H1 (cell line): ENCODE results near the gene KRTAP10-5. TPM values are rescaled to one million over a fixed set of nuclear protein-coding genes. Genes with fewer than 3 reads are reported as not detected.

ENCODE experiments used
- CTCF ChIA-PET: fragments of 300-600 bp; sonication (Branson Sonifier 250); formaldehyde crosslinking; loops from one replicate; lab custom pipeline; 2021; ENCODE audit not compliant: partially characterized antibody; lab: Charles Lee
- POLR2A ChIA-PET: fragments of 300-600 bp; sonication (Branson Sonifier 250); formaldehyde crosslinking; loops from one replicate; lab custom pipeline; 2021; ENCODE audit warnings: inconsistent platforms; ENCODE audit not compliant: partially characterized antibody; lab: Charles Lee
- DNase-seq, 2 experiments: peaks; one replicate each; pipeline versions ENCODE4 v3.0.0 to v3.0.0-alpha.2; 2010 to 2022; ENCODE audit warnings: low spot score in 2 of 2, low read depth in 1 of 2, mixed read lengths in 1 of 2
- FAIRE-seq: peaks from 2 replicates; lab custom pipeline; 2011; peaks lifted over from hg19 to GRCh38; lab: Jason Lieb, UNC
- H2AFZ ChIP-seq: 2 replicates; pipeline ENCODE4 v1.8.1; 2012; ENCODE audit warnings: low read length, inconsistent platforms
- H2AK5ac ChIP-seq: 2 replicates; pipeline ENCODE4 v1.6.1; 2013; ENCODE audit warnings: low read depth, low read length
- H2BK120ac ChIP-seq: replicated peaks from 2 replicates; pipeline ENCODE3; 2013; ENCODE audit warnings: low read depth, low read length, inconsistent platforms
- H2BK12ac ChIP-seq: 2 replicates; pipeline ENCODE4 v1.6.1; 2013; ENCODE audit warnings: low read depth, low read length
- H2BK15ac ChIP-seq: 2 replicates; pipeline ENCODE4 v1.6.1; 2013; ENCODE audit warnings: low read length
- H2BK20ac ChIP-seq: 2 replicates; pipeline ENCODE4 v1.6.1; 2013; ENCODE audit warnings: low read length
- H2BK5ac ChIP-seq: 2 replicates; pipeline ENCODE4 v1.6.1; 2013; ENCODE audit warnings: low read depth, low read length
- H3K14ac ChIP-seq: 2 replicates; pipeline ENCODE4 v1.6.1; 2013; ENCODE audit warnings: inconsistent platforms; ENCODE audit not compliant: insufficient read length
- H3K18ac ChIP-seq: 2 replicates; pipeline ENCODE4 v1.6.1; 2013; ENCODE audit warnings: low read length; ENCODE audit errors: extremely low read depth
- H3K23ac ChIP-seq: 2 replicates; pipeline ENCODE4 v1.6.1; 2013; ENCODE audit warnings: inconsistent platforms; ENCODE audit not compliant: insufficient read length
- H3K23me2 ChIP-seq: 2 replicates; pipeline ENCODE4 v1.6.1; 2013; ENCODE audit warnings: low read depth, low read length
- H3K27ac ChIP-seq: 2 replicates; pipeline ENCODE4 v1.6.1; 2011; ENCODE audit warnings: low read depth, low read length, inconsistent platforms
- H3K27me3 ChIP-seq, 4 experiments: replicated peaks in 1 of 4; 1 replicate in 1 of 4; 2 replicates in 3 of 4; pipeline versions ENCODE4 v1.6.1 to v1.8.1; 2011 to 2013; ENCODE audit warnings: low read length in 3 of 4, mild to moderate bottlenecking in 3 of 4, inconsistent platforms in 2 of 4, mixed read lengths in 2 of 4, moderate library complexity in 1 of 4; ENCODE audit not compliant: control insufficient read depth in 3 of 4, insufficient read depth in 3 of 4; ENCODE audit errors: extremely low read depth in 1 of 4
- H3K36me3 ChIP-seq, 4 experiments: 2 replicates each; pipeline versions ENCODE4 v1.6.1 to v1.8.1; 2011 to 2013; ENCODE audit warnings: mild to moderate bottlenecking in 4 of 4, low read length in 3 of 4, moderate library complexity in 2 of 4, control low read depth in 1 of 4, inconsistent platforms in 1 of 4; ENCODE audit not compliant: insufficient read depth in 4 of 4, control insufficient read depth in 2 of 4
- H3K4ac ChIP-seq: replicated peaks from 2 replicates; pipeline ENCODE3; 2013; ENCODE audit warnings: low read length, low read depth, mixed read lengths, inconsistent platforms; ENCODE audit not compliant: insufficient read length
- H3K4me1 ChIP-seq, 4 experiments: replicated peaks in 1 of 4; 1 replicate in 1 of 4; 2 replicates in 3 of 4; pipeline versions ENCODE4 v1.6.1 to v1.8.1; 2011 to 2013; ENCODE audit warnings: low read length in 3 of 4, inconsistent platforms in 2 of 4, mixed read lengths in 1 of 4; ENCODE audit not compliant: insufficient read depth in 4 of 4, control insufficient read depth in 3 of 4
- H3K4me2 ChIP-seq, 2 experiments: 2 replicates each; pipeline versions ENCODE4 v1.6.1 to v1.8.1; 2011 to 2013; ENCODE audit warnings: low read depth in 2 of 2, low read length in 2 of 2, control low read depth in 1 of 2, inconsistent platforms in 1 of 2, mild to moderate bottlenecking in 1 of 2; ENCODE audit not compliant: insufficient read depth in 1 of 2
- H3K4me3 ChIP-seq, 4 experiments: fragments of 200-600, 300-600 bp in 1 of 4; sonication (generic), shearing (Covaris generic), sonication (Bioruptor Twin) in 1 of 4; 2 replicates each; pipeline versions ENCODE4 v1.5.1 to v1.8.1; 2011 to 2016; ENCODE audit warnings: low read length in 4 of 4, low read depth in 3 of 4, control low read depth in 2 of 4, inconsistent platforms in 2 of 4, mild to moderate bottlenecking in 2 of 4, mixed read lengths in 1 of 4, moderate library complexity in 1 of 4; ENCODE audit not compliant: insufficient read depth in 2 of 4; ENCODE audit errors: extremely low read depth in 1 of 4
- H3K56ac ChIP-seq: replicated peaks from 2 replicates; pipeline ENCODE3; 2013; ENCODE audit warnings: low read depth, mild to moderate bottlenecking, mixed read lengths, low read length, inconsistent platforms; ENCODE audit not compliant: insufficient read length
- H3K79me1 ChIP-seq: 2 replicates; pipeline ENCODE4 v1.6.1; 2013; ENCODE audit warnings: low read depth, low read length, control low read depth
- H3K79me2 ChIP-seq, 2 experiments: 2 replicates each; pipeline versions ENCODE4 v1.6.1 to v1.8.1; 2012 to 2013; ENCODE audit warnings: low read length in 2 of 2, mild to moderate bottlenecking in 2 of 2, inconsistent platforms in 1 of 2; ENCODE audit not compliant: insufficient read depth in 2 of 2, control insufficient read depth in 1 of 2
- H3K9ac ChIP-seq, 4 experiments: replicated peaks in 1 of 4; 1 replicate in 1 of 4; 2 replicates in 3 of 4; pipeline versions ENCODE4 v1.6.1 to v1.8.1; 2011 to 2013; ENCODE audit warnings: low read depth in 3 of 4, low read length in 3 of 4, control low read depth in 2 of 4, mild to moderate bottlenecking in 2 of 4, moderate library complexity in 2 of 4, inconsistent platforms in 1 of 4; ENCODE audit errors: extremely low read depth in 1 of 4
- H3K9me3 ChIP-seq, 2 experiments: 2 replicates each; pipeline versions ENCODE4 v1.6.1 to v1.8.1; 2012 to 2013; ENCODE audit warnings: mild to moderate bottlenecking in 2 of 2, moderate library complexity in 2 of 2, control low read depth in 1 of 2, inconsistent platforms in 1 of 2, low read depth in 1 of 2, low read length in 1 of 2, mixed read lengths in 1 of 2; ENCODE audit not compliant: insufficient read depth in 2 of 2
- H4K20me1 ChIP-seq, 2 experiments: replicated peaks in 1 of 2; 2 replicates each; pipeline versions ENCODE3 to v1.8.1; 2011 to 2013; ENCODE audit warnings: inconsistent platforms in 2 of 2, low read length in 2 of 2, mild to moderate bottlenecking in 1 of 2; ENCODE audit not compliant: insufficient read depth in 2 of 2, control insufficient read depth in 1 of 2
- H4K5ac ChIP-seq: 2 replicates; pipeline ENCODE4 v1.6.1; 2013; ENCODE audit warnings: low read length, low read depth, mixed read lengths, inconsistent platforms; ENCODE audit not compliant: insufficient read length
- H4K8ac ChIP-seq: 2 replicates; pipeline ENCODE4 v1.8.0; 2013; ENCODE audit warnings: mild to moderate bottlenecking, moderate library complexity, low read length, inconsistent platforms; ENCODE audit not compliant: insufficient read depth; ENCODE audit errors: extremely low read depth
- H4K91ac ChIP-seq: replicated peaks from 2 replicates; pipeline ENCODE3; 2013; ENCODE audit warnings: low read length, mixed read lengths, inconsistent platforms; ENCODE audit not compliant: insufficient read length
- ASH2L ChIP-seq: fragments of 200-600, 300-600 bp; sonication (generic); IDR thresholded peaks from one replicate; pipeline ENCODE4 v1.7.1; 2017; ENCODE audit warnings: low read length
- BCL11A ChIP-seq, 2 experiments: IDR thresholded peaks; one replicate each; pipeline ENCODE4 v1.6.1; 2011; ENCODE audit warnings: low read depth in 2 of 2, low read length in 2 of 2, mild to moderate bottlenecking in 2 of 2
- GABPA ChIP-seq: IDR thresholded peaks from 2 replicates; pipeline ENCODE4 v1.6.1; 2011; ENCODE audit warnings: mild to moderate bottlenecking, low read length, moderate library complexity, borderline replicate concordance; ENCODE audit not compliant: insufficient read depth
- MAFK ChIP-seq: IDR thresholded peaks from 2 replicates; pipeline ENCODE4 v1.6.1; 2012; ENCODE audit warnings: low read depth, mild to moderate bottlenecking, improper control_type of control experiment, low read length
- RXRA ChIP-seq: IDR thresholded peaks from 2 replicates; pipeline ENCODE4 v1.6.1; 2011; ENCODE audit warnings: low read depth, mild to moderate bottlenecking, low read length, moderate library complexity; ENCODE audit not compliant: insufficient read depth
- WGBS, 2 experiments: shearing (Covaris generic) in 1 of 2; methylation state at CpG; one replicate each; pipeline versions ENCODE4 v1.1.6 to v1.1.7; 2013 to 2015; ENCODE audit warnings: low lambda C conversion rate in 2 of 2, mixed read lengths in 2 of 2, inconsistent platforms in 1 of 2, low coverage in 1 of 2, missing lambda C conversion rate in 1 of 2; ENCODE audit not compliant: insufficient replicate concordance in 2 of 2, insufficient coverage in 1 of 2, insufficient read length in 1 of 2; ENCODE audit errors: extremely low coverage in 1 of 2, missing lambda C conversion rate in 1 of 2; 5-methylcytosine and 5-hydroxymethylcytosine counted together
- polyA plus RNA-seq, 7 experiments: library from polyadenylated mRNA; depleted of rRNA in 3 of 7; stranded (reverse) in 5 of 7; unstranded in 2 of 7; fragments of >200 nt in 5 of 7; fragments of 200-250 nt in 2 of 7; gene quantifications; 1 replicate in 5 of 7; 2 replicates in 1 of 7; 4 replicates in 1 of 7; pipeline versions ENCODE4 v1.2.1 to v1.2.3, GENCODE V29; 2011 to 2013; ENCODE audit warnings: missing spikeins in 2 of 7, mixed read lengths in 2 of 7
- total RNA-seq: library from RNA; stranded (reverse); fragmentation: NEBNext Ultra II Directional; extraction: Animal tissue kit (Norgen Biotek cat#: 25700); gene quantifications from 2 replicates; pipeline ENCODE4 v1.2.1, GENCODE V29; 2021
- TF ChIP-seq, protein P1 (sequence below), 3 experiments: IDR thresholded peaks; 1 replicate in 2 of 3; 2 replicates in 1 of 3; pipeline versions ENCODE4 v1.5.1 to v1.6.1; 2011; ENCODE audit warnings: low read length in 3 of 3, mild to moderate bottlenecking in 3 of 3, inconsistent platforms in 2 of 3, low read depth in 1 of 3, moderate library complexity in 1 of 3; ENCODE audit not compliant: insufficient read depth in 1 of 3; ENCODE audit errors: control extremely low read depth in 1 of 3

Gene KRTAP10-5
- total and polyA plus RNA-seq, 2 of the 8 experiments (the other 6 are each of a cell fraction or from before 2014, with no cell fraction given), result 0.09 TPM; not detected in 1

DNA sequence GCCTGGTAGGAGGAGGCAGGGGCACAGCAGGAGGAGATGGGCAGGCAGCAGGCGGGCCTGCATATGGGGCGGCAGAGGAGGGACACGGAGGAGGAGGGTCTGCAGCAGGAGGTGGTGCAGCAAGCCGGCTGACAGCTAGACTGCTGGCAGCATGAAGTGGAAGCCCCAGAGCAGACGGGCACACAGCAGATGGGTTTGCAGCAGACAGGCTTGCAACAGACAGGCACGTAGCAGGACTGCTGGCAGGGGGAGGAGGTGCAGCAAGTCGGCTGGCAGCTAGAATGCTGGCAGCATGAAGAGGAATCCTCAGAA, 615 bp downstream of the KRTAP10-5 start:
- CTCF ChIA-PET, result interaction anchor here (0.6 to 1.3 kb wide), 6 partner anchors 25 to 222 kb away, joined by 3 to 4 read pairs (median 3); partner anchors contain the start of gene UBE2G2
- TF ChIP-seq GABPA (no peak), ASH2L (no peak), MAFK (no peak), RXRA (no peak), BCL11A (IDR thresholded peaks at IDR 0.05; ENCODE audit: low read depth in 2 of 2, low read length in 2 of 2) (no peak)
- TF ChIP-seq, protein P1, sequence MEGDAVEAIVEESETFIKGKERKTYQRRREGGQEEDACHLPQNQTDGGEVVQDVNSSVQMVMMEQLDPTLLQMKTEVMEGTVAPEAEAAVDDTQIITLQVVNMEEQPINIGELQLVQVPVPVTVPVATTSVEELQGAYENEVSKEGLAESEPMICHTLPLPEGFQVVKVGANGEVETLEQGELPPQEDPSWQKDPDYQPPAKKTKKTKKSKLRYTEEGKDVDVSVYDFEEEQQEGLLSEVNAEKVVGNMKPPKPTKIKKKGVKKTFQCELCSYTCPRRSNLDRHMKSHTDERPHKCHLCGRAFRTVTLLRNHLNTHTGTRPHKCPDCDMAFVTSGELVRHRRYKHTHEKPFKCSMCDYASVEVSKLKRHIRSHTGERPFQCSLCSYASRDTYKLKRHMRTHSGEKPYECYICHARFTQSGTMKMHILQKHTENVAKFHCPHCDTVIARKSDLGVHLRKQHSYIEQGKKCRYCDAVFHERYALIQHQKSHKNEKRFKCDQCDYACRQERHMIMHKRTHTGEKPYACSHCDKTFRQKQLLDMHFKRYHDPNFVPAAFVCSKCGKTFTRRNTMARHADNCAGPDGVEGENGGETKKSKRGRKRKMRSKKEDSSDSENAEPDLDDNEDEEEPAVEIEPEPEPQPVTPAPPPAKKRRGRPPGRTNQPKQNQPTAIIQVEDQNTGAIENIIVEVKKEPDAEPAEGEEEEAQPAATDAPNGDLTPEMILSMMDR (IDR thresholded peaks at IDR 0.05; ENCODE audit: control extremely low read depth in 1 of 3, insufficient read depth in 1 of 3, low read depth in 1 of 3, low read length in 3 of 3), result no peak

More for the DNA sequence above, 615 bp downstream of the KRTAP10-5 start:
- peaks cover 0 to 4% (median 0%) of the 10 kb centered on the region in 4 experiments; a peak in 1 of 7 replicates for H3K4me1 ChIP-seq
- no peak overlapping the region; the same call in 1 of the 2 replicates for H4K8ac ChIP-seq
- H3K18ac ChIP-seq, result no peak overlapping the region
- H2AFZ ChIP-seq, result no peak overlapping the region
- H3K27ac ChIP-seq, result no peak overlapping the region
- peaks cover 0 to 9% of the 10 kb centered on the region in 2 experiments; a peak in 2 of 4 replicates for H3K9me3 ChIP-seq
- H3K79me1 ChIP-seq, result no peaks in the 10 kb centered on the region
- H2AK5ac ChIP-seq, result no peak overlapping the region
- H2BK5ac ChIP-seq, result no peak overlapping the region; the same call in 1 of the 2 replicates
- no peak overlapping the region for H2BK12ac ChIP-seq
- H3K56ac ChIP-seq, result no peak overlapping the region
- H3K4me3 ChIP-seq, result no peak overlapping the region
- 72% methylated on average over 3 of the region's 7 CpGs; no CpG with 5 or more reads in 1 of the 2 experiments for WGBS, 2 experiments
- no peak overlapping the region for H2BK120ac ChIP-seq
- no peak overlapping the region for H3K4me2 ChIP-seq
- H3K14ac ChIP-seq, result no peak overlapping the region
- H3K27me3 ChIP-seq, result no peaks in the 10 kb centered on the region; a peak in 1 of 7 replicates
- no peak overlapping the region for H3K23ac ChIP-seq
- H2BK15ac ChIP-seq, result no peak overlapping the region
- no peaks in the 10 kb centered on the region for H3K79me2 ChIP-seq
- H4K5ac ChIP-seq, result no peak overlapping the region
- FAIRE-seq, result no peak
- H3K9ac ChIP-seq, result no peak overlapping the region
- DNase-seq, result peak in 1 of 2 experiments; percentile 45
- H4K91ac ChIP-seq, result no peak overlapping the region
- no peak overlapping the region for H2BK20ac ChIP-seq
- H3K36me3 ChIP-seq, result no peaks in the 10 kb centered on the region
- POLR2A ChIA-PET, result interaction anchor here (0.8 to 1.0 kb wide), 2 partner anchors 72 to 117 kb away, joined by 3 to 5 read pairs; partner anchors contain the start of gene KRTAP10-12
- H3K23me2 ChIP-seq, result no peaks in the 10 kb centered on the region
- H3K4ac ChIP-seq, result no peak overlapping the region
- no peaks in the 10 kb centered on the region for H4K20me1 ChIP-seq
